Stromal cell of bone marrow (primary cell): ENCODE data around the gene TMEM222.

Experiments used
- DNase-seq: peaks from one replicate; pipeline ENCODE4 v3.0.0-alpha.2; 2012; ENCODE audit warnings: low read depth

The TMEM222 gene

DNA sequence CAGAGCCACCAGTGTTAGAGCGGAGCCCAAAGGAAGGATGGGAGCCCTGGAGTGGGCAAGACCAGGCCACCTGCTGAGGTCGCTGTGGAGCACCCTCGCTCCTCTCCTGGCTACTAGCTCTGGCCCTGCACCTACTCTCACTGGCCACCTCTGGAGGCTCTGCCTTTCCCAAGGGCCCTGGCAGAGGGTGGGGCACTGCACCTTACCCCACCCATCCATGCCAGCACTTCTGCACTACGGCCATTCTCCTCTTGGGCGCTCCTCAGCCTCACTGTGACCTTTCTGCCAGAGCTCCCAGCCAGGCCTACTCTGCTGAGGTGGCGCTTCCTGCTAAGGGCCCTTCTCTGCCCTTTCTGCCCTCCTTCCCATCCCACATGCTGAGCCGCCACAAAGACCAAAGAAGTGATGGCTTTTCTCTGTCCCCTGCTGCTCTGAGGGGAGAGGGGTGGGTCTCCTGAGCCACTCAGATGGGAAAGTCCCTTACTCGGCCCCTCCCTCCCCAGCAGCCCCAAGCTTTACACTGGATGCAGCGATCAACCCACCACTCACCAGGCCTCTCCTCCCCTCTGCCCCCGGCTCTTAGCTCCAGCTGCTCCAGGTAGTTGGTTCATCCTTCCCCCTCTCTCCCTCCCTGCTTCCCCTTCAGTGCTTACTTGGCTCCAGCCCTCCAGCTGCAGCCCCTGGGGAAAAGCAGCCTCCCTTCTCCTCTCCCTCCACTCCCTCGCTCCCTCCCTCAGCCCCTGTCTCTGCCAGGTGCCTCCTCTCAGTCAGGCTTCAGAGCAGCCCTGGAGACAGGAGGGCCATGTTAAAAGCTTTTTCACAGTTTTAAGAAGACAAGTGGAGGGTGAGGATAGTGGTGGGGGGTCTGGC is 14.8 kb upstream of the TMEM222 start:
- DNase-seq = no peak

GRCh38 chr1:27307874-27308598 is 13.9 kb upstream of the TMEM222 start:
- DNase-seq = no peak

- DNase-seq = no peak
These were observed 7.8 kb upstream of the TMEM222 start for GRCh38 chr1:27314169-27314568.

DNA sequence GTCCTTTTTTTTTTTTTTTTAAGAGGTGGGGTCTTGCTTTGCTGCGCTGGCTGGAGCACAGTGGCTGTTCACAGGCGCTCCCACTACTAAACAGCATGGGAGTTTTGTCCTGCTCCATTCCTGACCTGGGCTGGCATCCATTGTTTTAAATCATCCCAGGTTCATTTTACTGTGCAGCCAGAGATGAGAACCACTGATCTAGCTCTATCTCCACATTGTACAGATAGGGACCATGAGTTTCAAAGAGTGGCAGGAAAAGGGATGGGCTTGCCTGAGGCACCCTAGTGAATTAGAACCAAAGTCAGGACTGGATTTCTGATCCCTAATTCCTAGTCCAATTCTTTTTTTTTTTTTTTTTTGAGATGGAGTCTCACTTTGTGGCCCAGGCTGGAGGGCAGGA is 7.2 kb upstream of the TMEM222 start:
- no peak for DNase-seq

GRCh38 chr1:27316860-27317259 is 5.1 kb upstream of the TMEM222 start:
- no peak for DNase-seq

- no peak for DNase-seq
These were observed 3.8 kb upstream of the TMEM222 start for GRCh38 chr1:27318136-27318535.

DNA sequence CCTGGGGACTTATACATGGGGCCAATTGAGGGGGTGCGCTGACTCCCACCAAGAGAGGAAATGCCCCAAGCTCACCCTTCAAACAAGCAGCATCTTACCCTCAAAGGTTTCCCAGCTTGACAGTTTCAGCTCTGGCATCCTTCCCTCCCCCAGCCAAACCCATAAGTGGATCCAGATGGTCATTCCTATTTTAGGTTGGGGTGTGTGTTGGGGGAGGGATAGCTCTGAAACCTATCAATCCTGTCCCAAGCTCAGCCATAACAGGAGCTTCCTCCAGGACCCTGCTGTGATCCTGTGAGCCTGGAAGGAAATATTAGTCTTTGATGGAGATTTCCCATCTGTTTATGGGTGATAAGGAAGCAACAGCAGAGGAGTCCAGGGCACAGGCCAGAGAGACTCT is 3.4 kb upstream of the TMEM222 start:
- no peak for DNase-seq

DNA sequence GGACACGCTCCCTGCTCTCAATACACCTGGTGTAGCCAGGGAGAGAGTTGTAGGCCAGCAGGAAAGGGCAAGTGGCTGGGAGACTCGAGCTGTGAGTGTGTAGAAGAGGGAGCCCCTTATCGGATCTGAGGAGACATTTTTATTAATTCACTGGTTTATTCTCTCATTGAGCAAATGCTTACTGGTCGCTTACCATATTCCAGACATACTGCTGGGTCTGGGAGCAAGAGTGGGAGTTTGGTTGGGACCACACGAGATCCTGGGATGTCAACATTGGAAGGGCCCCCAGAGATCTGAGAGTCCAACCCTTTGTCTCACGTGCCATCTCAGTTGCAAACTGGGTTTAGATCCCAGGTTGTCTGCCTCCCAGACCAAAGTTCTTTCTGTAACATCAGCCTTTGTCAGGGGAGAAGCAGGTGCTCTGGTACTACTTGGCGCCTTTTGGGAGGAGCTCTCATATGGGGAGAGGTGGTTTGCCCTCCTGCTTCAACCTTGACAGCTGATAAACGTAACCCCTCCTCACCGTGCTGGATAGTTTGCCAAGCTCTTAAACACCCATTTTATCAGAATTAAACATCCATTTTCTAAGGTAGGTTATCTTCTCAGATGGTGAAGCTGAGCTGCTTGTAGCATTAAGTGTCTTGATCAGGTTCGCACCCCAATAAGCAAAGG is 742 bp downstream of the TMEM222 start:
- DNase-seq = no peak

DNA sequence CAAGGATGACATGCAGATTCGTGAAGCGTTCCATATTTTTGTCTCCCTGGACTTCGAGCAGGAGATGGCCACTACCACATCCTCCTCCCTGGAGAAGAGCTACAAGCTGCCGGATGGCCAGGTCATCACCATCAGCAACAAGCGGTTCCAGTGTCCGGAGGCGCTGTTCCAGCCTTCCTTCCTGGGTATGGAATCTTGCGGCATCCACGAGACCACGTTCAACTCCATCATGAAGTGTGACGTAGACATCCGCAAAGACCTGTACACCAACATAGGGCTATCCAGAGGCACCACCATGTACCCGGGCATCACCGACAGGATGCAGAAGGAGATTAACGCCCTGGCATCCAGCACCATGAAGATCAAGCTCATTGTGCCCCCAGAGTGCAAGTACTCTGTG is 3.3 kb downstream of the TMEM222 start:
- no peak for DNase-seq

DNA sequence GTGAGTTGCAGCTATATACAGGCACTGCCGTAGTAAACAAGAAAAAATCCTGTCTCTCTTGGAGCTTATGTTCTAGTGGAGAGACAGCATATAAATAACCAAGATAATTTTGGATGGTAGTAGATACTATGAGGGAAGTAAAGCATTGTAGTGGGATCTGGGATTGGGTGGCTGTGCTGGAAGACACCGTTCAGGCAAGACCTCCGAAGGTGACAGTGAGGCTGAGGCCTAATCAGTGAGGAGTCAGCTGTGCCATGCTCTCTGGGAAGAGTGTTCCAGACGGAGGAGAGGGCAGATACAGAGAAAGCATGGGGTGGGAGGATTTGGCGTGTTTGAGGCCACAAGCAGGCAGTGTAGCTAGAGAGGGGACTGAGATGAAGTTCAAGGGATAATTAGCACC is 6.0 kb downstream of the TMEM222 start:
- no peak for DNase-seq

GRCh38 chr1:27330786-27331185 is 8.8 kb downstream of the TMEM222 start:
- no peak for DNase-seq

DNA sequence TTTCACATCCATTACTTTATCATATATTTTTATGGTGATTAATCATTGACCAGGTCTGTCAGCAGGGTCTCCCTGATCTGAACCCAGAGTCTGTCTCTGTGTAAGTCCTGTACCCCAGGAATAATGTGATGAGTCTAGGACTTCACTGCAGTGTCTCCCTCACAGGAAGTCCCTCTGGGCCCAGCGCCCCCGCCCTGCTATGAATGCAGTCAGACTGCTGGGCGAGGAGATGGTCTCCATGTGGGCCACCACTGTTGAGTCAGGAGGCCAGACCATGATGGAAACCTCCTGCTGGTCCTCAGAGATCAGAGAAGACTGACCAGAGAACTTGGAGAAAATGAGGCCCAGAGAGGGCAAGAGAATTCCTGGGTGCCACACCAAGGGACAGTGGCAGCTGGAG is 9.5 kb downstream of the TMEM222 start:
- no peak for DNase-seq

DNA sequence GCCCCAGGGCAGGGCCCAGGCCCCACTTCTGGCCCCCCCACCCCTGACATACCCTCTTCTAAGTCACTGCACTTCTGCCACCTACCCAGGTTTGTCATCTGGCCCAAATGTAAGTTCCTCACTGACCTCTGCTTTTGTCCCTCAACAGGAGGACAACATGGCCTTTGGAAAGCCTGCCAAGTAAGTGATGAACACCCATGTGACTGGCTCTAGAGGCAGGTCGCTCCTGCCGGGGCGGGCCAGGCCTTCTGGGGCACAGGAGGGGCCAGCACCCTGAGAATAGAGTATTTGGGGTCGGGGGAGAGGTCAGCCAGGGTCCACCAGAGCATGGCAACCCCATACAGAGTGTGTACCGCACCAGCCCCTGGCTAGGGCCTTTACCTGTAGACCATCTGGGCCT is 10.0 kb downstream of the TMEM222 start:
- DNase-seq = no peak

- no peak for DNase-seq
These were observed 10.7 kb downstream of the TMEM222 start for GRCh38 chr1:27332536-27333281.

- no peak for DNase-seq
These were observed 11.8 kb downstream of the TMEM222 start for GRCh38 chr1:27333717-27334279.

DNA sequence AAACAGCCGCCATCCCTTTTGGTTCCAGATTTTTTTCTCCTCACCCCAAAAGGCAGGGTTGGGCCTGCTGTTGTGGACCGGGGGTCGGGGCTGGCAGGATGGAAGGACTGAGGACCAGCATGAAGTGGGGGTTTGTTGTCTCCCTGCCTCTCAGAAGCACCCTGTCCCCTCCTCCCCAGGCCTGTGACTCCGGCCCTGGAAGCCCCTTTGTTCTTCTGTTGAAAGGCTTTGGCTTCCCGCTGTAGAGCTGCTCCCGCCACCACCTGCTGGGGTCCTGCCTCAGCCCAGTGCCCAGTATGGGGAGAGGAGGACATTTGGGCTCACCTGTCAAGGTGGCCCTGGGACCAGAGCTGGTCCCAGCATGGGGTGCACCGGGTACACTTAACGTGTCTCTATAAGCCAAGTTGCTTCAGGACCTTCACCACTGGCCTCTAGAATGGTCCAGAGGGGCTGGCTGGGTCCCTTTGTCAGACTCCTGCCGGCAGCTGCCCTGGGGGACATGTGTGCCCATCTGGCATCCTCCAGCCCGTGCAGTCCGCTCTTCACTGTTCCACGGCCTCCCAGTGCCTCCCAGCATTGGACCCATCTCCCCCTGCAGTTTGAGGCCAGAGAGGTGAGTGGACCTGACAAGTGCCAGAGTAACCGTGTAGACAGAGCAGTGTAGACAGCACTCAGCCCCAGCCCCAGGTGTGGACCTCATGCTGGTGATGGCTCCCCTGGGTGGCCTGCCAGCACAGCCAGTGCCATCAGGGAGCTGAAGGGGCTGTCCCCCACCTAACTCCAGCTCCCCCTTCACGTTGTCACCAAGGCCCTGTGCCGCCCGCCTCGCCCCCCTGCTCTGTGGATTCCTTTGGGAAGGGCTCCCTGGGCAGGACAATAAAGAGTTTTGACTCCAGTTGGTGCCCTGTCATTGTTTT is 13.8 kb downstream of the TMEM222 start:
- DNase-seq = no peak

- no peak for DNase-seq
These were observed 14.8 kb downstream of the TMEM222 start for GRCh38 chr1:27336756-27337155.

DNA sequence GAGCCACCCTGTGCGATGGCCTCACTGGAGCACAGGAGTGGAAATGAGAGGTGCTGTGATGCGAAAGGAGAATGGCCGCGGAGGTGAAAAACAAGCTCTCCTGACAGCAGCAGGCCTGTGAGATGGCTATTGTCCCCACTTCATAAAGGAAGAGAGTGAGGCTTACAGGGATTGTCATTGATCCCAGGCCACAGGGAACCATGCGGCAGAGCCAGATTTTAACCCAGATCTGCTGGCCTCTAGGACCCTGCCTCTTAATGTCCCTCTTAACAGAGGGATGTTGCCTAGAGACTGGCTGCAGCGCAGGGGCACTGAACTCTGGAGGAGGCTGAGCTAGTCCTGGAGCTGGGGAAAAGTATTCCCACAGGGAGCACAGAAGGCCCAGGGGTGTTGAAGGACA is 16.8 kb downstream of the TMEM222 start:
- no peak for DNase-seq

GRCh38 chr1:27339213-27339612 is 17.2 kb downstream of the TMEM222 start:
- DNase-seq = no peak

DNA sequence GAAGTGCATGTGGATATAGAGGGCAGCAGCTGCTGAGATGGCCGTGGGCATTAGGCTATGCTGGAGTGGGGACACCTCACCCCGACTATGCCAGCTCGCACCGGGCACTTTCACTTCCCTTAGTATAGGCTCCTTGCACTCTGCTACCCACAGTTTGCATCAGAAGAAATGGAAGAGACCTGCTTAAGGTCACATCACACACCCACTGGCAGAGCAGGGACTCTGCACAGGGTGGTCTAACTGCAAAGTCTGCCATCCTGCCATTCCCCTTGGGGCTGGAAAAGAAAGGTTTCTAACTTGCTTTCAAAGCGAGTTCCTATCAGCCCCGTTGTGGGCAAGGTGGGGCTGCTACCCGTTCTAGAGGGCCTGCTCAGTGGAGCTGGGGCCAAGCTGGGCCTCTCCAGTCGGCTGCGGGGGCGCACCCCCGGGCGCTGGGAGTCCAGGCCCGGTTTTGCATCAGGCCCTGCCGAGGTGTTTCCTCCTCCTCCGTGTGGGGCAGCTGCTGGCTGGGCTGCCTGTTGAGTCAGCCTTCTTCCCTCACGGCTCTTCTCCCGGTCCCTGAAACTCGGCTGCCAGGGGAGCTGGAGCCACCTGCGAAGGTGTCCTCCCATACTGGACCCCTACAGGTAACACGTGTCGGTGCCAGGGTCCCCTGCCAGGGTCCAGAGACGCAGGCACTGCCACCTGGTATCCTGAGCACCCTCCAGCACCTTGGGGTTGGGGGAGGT is 19.7 kb downstream of the TMEM222 start, which contains the start of gene SYTL1:
Gene SYTL1, plus strand, starts transcription at position 498 of the 728 bp plus-strand sequence. CDS start 3,313 bp downstream, outside the sequence.
- DNase-seq = no peak
